GM19467 (cell line): Measurements from ENCODE around the gene TDRD3.

ENCODE experiments used
- ATAC-seq: cut with Tn5 transposase; IDR thresholded peaks from one replicate; pipeline ENCODE4 v1.9.1; 2021; ENCODE audit warnings: mild to moderate bottlenecking, moderate library complexity; ENCODE audit not compliant: unreplicated experiment

TDRD3 gene

DNA sequence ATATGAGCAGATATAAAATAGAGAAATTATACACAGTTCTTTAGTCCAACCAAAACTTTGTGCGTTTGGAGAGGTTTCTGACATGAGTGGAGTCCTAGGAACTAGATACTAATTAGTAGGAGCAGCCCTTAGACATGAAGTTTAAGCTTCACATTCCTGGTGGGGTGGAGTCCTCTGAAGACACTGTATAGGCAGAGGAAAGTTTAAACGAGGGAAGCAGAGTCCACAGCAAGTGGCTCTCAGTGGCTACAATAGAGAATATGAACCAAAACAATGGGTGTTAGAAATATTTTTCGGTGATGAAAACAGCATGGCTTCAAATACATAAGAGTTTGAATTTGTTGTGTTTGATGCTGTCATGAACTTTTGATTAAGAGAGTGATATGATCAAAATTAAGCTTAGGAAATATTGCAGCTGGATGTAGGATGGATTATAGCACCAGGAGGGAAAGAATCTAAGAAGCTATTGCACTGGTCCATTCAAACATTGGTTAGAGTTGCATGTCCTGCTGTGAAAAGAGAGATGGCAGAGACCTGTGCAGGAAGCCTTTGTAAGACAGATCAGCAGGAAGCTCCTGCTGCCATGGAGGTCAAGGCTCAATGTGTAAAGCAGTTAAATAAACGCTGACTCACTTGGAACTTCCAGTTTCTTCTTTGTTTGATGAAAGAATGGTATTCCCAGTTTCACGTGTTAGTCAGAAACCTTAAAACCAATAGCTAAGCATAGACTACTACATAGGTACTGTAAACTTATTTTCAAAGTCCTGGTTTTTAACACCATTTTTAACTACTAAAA is 175.2 kb downstream of the TDRD3 start:
- ATAC-seq, result no peak

DNA sequence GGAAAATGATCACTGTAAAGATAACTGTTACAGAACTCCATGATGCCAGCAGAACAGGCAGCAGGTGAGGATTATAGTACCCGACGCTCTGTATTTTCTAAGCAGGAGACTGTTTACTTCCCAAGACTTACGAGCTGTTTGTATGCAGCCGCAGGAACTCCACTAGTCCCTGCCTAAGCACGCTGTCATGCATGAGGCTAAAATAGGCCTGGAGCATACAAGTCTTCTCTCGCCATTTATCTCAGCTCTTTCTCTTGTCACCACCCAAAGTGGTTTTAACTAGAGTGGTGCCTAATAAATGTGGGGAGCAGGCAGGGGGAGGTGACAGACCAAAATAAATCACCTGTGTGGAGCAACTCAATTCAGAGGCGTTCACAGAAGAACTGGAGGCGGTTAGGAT is 175.8 kb downstream of the TDRD3 start:
- ATAC-seq, result no peak

DNA sequence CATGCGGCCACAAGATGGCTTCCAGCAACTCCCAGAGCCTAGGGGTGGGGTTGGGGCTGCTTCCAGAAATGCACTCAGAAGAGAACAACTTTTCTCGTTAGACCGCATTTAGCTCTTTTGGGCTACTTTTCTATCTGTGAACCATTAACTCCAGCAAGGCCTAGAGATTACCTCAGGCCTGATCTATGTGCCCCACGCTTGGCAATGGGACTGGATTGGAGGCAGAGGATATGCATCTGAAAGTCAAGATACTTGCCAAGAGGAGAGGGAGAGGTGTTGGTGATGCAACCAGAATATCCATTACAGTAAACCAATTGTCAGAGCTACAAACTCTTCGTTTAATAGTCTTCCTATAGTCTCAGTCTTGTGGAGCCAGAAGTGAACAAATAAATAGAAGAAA is 177.7 kb downstream of the TDRD3 start:
- no peak for ATAC-seq

DNA sequence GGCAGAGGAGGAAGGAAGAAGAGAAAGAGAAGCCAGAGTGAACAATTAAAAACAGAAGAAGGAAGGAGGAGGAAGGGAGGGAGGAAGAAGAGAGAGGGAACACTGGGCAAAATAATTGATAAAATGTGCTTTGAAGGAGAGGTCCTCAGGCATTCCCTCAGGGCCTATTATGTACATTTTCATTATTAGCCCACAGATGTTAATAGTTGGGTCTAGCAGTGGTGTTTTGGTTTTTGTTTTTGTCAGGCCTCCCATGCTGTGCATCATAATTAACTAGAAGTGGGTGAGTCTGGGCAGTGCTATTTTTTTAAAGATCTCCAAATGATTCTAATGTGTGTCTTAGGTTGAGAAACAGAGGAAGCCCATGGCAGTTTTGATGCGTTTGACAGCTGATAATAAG is 178.1 kb downstream of the TDRD3 start:
- ATAC-seq, result no peak

DNA sequence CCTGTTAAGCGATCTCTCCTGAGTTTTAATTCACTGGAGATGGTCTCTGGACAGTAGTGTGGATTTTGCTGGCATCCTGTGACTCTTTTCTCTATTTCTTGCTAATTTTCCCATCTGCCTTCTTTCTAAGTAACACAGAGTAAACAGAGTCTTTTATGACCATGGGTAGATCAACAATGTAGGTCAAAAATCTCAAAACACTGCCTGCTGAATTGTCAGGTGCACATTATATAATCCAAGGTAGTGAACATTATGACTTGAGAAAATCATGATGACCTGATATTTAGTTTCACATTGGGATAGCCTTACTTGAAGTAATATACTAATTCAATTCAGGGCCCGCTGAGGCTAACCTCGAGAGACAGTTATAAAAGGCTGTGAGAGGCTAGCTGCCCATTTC is 180.7 kb downstream of the TDRD3 start:
- no peak for ATAC-seq

DNA sequence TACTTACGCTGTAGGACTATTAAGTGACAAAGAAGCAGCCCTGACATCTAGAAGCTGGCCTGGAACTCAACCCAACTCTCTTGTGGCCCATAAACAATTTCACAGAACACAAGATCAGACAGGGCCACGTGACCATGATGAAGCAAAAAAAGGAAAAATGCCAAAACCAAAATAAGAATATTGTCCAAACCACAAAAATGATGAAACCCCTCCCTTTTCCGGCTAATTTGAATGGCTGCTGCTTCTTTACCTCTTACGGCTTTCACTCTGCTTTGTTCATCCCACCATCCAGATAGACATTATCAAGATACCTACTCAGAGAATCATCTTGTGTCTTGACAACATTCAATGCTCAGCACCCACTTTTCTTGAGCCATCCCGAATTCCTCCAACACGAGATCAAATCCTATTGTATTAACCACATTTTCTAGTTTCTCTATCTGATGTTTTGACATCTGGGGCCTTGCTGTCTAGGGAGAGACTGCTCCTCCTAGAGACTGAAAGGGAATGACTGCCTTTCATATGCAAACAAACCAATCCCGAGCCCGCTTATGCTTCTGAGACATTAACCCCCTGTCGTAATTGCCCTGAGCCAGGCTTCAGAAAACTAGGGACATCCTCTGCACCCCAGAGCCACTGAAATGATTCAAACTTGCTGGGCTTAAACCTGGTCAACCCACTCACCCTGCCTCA is 186.3 kb downstream of the TDRD3 start:
- no peak for ATAC-seq

DNA sequence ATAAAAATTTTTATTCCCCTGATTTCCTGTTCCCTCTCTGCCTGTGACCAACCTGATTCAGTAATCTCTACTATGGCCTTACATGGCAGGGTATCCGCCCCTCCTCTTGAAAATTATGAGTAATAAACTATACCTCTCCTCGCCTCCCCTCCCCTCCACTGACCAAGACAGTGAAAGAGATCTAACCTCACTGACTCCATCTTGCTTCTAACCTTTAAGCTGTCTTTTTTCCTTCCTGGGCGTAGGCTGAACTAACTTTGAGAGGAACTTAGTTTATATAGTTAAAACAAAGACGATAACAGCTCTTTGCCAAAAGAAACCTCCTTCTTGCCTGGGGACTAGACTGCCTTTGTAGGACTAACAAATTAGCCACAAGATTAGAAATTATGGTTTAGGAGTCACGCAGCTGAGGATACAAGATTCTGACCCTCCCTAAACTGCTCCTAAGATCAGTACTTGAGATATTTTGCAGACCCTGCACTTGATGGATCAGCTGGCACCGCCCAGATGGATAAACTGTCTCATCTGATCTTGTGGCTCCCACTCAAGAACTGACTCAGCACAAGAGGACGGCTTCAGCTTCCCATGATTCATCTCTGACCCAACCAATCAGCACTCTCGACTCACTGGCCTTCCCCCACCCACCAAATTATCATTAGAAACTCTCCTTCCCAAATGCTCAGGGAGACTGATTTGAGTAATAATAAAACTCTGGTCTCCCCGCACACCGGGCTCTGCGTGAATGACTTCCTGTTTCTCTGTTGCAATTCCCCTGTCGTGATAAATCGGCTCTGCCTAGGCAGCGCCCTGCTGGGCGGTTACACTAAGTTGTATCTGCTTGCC is 187.1 kb downstream of the TDRD3 start:
- ATAC-seq, result no peak

DNA sequence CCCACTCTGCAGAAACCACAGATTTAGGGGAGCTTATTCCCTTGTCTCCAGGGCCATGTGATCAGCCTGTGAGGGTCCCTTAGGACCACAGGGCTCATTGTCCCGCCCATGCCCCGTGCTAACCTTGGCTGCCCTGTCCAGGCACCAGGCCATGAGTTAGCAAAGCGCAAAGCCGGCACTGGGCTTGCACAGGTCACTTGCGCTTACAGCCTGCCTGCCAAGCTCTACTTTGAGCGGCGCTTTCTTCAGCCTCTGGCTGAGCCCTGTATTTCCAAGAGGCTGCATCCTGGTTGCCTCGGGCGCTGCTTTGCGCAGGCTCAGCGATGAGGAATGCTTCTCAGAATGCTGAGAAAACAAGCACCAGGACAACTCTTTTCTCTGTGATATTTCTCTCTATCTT is 188.0 kb downstream of the TDRD3 start:
- no peak for ATAC-seq

DNA sequence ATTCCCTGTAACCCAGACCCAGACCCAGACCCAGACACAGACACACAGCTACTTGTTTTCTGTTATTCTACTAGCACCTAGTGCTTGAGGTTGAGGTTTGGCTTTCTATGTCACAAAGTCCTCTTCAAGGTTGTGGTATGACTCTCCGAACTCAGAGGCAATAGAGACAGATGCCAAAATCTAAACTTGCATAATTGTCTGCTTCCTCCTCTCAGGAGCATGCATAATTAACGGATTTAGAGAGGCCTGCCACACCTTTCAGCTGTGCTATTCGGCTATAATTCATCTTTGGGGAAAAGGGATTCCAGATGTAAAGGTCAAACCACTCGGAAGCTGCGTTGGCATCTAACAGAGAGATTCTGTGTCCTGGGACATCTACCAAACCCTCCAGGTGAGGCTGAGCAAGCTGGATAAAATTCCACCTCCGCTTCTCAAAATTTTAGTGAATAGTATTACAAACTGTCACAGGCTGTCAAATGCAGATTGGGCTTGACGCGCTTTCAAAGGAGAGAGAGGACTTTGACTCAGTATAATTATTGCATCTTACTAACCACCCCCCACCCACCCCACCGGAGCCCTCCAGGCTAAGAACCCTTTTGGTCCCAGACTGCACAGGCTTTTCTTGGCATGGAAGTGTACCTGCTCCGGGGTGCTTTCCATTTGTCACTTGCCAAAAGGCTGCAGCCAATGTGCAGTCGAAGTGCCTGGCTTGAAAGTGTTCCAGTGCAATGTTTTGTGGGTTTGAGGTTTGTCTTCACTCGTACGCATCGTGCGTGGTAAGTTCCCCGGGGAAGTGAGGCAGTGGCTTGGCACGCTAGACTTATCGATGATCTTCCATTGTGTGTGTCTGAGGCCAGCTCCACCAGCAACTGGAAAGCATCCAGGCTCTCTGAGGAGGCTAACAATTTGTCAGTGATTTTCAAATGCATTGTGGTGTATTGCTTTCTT is 194.1 kb downstream of the TDRD3 start:
- no peak for ATAC-seq

DNA sequence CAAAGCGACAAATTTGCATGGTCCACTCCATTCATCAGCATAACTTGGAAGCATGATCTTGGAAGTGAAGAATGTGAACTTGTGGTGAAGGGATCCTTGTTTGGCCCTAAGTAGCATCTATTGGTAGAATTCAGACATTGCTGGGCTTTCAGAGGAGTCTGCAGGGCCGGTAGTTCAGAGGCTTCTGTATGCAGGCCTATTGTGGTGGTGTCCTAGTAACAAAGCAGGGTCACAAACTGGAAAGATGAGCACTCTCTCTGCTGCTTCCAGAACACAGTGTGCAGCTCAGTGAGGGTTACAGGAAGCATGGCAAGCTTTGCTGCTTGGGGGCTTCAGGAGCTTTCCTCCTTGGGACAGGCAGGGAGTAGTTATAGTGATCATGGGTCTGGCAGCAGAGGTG is 206.0 kb downstream of the TDRD3 start:
- no peak for ATAC-seq

DNA sequence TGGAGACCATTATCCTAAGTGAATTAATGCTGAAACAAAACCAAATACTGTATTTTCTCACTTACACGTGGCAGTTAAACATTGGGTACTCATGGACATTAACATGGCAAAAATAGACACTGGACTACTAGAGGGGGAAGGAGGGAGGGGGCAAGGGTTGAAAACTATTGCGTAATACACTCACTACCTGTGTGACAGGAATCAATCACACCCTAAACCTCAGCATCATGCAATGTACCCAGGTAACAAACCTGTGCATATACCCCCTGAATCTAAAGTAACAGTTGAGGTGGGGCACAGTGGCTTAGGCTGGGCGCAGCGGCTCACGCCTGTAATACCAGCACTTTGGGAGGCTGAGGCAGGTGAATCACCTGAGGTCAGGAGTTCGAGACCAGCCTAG is 207.0 kb downstream of the TDRD3 start:
- ATAC-seq, result no peak

DNA sequence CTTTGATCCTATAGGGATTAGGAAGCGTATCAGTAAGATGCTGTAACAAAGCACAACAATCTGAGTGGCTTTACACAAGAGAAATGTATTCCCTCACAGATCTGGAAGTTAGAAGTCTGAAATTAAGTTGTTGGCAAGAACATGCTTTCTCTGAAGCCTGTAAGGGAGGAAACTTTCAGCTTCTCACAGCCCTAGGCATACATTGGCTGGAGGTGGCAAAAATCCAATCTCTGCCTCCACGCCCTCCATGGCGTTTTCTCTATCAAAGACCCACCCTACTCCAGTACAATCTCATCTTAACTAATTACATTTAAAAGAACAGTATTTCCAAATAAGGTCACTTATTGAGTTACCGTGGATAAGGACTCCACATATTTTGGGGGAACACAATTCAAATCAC is 211.9 kb downstream of the TDRD3 start:
- ATAC-seq, result no peak

DNA sequence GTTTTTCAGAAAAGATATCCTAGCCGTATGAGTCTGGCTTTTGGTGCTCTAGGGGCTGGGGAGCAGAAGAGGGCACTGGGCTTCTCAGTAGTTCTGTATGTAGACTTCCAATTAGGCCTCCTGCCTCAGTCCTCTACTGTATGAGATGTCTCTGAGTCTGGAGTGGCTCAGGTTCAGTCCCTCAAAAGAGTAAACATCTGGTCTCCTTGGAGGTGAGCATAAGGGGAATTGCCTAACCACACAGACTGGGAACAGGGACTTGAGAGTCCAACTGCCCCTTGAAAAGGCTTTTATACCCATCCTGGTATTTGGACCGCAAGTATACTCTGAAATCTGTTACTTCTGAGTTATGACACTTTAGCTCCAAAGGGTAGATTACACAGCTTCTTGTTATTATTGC is 214.5 kb downstream of the TDRD3 start:
- ATAC-seq, result no peak

DNA sequence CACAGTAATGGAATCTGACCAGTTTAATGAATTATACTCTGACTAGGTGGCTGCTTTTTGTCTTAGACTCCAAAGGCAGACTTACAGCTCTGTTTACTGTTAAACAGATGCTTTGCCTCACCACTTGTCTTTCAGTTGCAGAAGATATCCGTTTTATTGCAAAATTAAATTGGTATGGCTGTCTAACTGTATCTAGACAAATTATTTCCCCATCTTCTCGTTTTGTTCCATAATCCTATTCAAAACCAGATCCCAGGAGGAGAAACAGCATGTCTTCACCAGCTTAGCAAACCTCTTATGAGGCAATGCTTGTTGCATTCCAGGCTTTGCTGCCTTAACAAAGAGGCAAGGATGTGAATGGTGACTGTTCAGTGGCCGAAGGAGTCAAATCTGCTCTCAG is 215.6 kb downstream of the TDRD3 start:
- ATAC-seq, result no peak

DNA sequence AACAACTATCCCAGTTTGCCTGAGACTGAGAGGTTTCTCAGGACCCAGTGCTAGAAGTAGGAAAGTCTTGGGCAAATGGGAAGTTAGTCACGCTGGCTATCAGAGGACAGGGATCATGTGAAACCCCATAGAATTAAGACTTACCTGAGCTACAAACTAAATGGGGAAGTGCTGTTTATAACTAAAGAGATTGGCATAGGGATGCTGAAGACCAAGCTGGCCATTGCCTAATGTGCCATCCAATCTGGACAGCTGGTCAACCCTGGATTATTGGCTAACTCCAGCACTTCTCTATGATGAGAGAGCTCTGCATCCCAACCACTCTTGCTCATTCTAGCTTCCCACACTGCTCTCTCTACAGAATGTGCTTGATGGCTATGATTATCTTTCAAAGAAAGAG is 216.1 kb downstream of the TDRD3 start:
- ATAC-seq, result no peak

DNA sequence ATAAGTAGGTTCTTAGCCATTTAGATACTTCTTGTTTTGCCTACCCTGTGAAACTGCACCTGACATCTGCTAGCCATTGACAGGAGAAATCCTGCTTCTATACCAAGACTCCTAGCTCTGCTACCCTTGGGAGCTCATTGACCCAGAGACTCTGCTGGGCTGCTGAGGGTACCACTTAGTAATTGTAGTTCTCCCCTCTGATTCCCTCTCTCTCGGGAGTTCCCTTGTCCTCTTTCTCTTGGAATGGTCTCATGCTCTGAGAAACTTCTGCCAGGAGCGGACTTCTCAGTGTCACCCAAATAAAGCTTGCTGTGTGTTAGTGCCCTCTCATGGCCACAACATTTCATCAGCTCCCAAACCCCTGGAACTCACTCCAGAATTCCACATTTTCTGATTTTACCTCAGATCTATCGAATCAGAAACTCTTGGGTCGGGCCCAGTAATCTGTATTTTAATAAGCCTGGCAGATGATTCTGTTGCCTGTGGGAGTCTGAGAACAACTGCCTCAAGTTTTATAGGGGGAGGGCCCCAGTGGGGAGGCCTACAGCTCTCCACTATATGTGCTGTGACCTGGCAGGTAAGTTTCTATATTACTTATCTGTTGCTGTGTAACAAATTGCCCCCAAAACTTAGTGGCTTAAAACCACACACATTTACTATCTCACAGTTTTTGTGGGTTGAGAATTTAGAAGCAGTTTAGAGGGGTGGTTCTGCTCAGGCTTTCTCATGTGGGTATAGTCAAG is 221.1 kb downstream of the TDRD3 start:
- no peak for ATAC-seq

DNA sequence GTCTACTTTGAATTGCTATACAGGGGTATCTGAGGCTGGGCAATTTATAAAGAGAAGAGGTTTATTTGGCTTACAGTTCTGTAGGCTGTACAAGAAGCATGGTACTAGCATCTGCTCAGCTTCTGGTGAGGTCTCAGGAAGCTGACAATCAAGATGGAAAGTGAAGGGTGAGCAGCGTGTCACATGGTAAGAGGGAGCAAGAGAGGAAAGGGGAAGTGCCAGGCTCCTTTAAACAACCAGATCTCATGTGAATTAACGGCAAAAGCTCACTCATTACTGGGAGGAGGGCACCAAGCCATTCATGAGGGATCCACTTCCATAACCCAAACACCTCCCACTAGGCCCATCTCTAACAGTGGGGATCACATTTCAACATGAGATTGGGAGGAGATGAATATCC is 222.4 kb downstream of the TDRD3 start:
- no peak for ATAC-seq

DNA sequence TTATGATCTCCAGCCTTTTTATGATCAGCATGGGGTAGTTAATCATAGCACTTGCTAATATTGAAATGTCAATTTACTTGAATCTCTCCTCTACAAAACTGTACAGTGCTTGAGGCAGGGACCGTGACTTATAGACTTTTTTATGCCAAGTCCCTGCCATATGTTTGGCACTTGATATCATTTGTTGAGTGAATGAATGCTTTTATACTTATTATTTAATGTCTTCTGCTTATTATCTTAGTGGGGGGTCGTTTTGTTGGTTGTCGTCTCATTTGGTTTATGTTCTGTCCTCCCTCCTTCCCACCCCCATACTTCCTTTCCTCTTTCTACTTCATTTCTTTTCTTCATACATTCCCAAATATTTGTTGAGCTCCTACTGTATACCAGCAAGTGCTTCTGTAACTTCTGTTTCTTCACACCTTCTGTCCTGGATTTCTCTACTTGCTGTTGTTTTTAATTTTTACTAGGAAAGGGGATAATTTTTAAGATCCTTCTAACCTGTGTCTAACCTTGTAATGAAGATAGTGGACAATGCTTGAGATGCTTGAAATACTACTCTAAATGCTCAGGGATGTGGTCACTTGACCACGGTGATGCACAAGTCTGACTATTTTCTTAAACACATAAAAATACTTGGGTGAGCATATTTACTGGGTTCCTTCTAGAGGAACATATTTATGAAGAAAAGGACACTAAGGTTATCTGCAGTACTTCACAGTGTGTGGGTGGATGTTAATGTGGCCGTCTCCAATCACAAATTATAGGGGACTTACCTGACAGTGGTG is 223.8 kb downstream of the TDRD3 start:
- no peak for ATAC-seq

DNA sequence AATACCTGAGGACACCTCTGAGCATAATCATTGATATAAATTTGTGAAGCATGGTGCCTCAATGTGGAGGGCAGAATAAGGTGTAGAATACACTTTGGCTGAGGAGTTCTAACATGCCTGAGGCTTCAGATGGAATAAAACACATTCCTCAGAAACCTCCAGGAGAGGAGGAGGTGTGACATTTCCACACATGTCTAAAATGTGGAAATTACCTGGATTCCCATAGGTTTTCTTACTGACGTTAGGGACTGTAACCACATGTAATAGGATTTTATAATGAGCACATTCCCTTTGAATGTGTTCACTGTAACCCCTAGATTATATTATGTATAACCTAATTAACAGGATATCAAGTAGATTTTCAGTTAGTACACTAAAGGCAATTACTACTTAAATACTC is 226.1 kb downstream of the TDRD3 start:
- ATAC-seq, result no peak
